CD14-positive monocyte (primary cell): ENCODE measurements around the gene TTLL7. TPM values are rescaled to one million over a fixed set of nuclear protein-coding genes. Genes with fewer than 3 reads are reported as not detected.

Experiments used
- DNase-seq, 3 donors: peaks; one replicate each; pipeline ENCODE4 v3.0.0-alpha.2; 2011 to 2022
- H2AFZ ChIP-seq: 2 replicates; pipeline ENCODE4 v1.6.0; 2012; ENCODE audit warnings: mild to moderate bottlenecking, low read depth, low read length, inconsistent platforms; ENCODE audit not compliant: insufficient read depth, poor library complexity, severe bottlenecking
- H3K27ac ChIP-seq, 2 donors: 1 replicate in 1 of 2; 2 replicates in 1 of 2; pipeline ENCODE4 v1.5.1; 2012 to 2013; ENCODE audit warnings: low read length in 2 of 2, control low read depth in 1 of 2, inconsistent platforms in 1 of 2, low read depth in 1 of 2, mild to moderate bottlenecking in 1 of 2
- H3K27me3 ChIP-seq, 2 donors: one replicate each; pipeline versions ENCODE4 v1.6.0 to v1.6.1; 2011 to 2013; ENCODE audit warnings: low read length in 2 of 2; ENCODE audit not compliant: control insufficient read depth in 2 of 2, insufficient read depth in 2 of 2
- H3K36me3 ChIP-seq, 2 donors: replicated peaks in 1 of 2; 1 replicate in 1 of 2; 2 replicates in 1 of 2; pipeline versions ENCODE4 v1.5.1 to v1.6.1; 2012 to 2013; ENCODE audit warnings: low read length in 2 of 2, control low read depth in 1 of 2, inconsistent platforms in 1 of 2, mild to moderate bottlenecking in 1 of 2; ENCODE audit not compliant: insufficient read depth in 2 of 2, control insufficient read depth in 1 of 2
- H3K4me1 ChIP-seq, 2 donors: 1 replicate in 1 of 2; 2 replicates in 1 of 2; pipeline versions ENCODE4 v1.5.1 to v1.6.1; 2012 to 2013; ENCODE audit warnings: low read length in 2 of 2, control low read depth in 1 of 2, inconsistent platforms in 1 of 2, mild to moderate bottlenecking in 1 of 2, moderate library complexity in 1 of 2; ENCODE audit not compliant: insufficient read depth in 2 of 2, control insufficient read depth in 1 of 2
- H3K4me2 ChIP-seq: replicated peaks from 2 replicates; pipeline ENCODE3; 2012; ENCODE audit warnings: low read length, moderate library complexity, mild to moderate bottlenecking; ENCODE audit not compliant: poor library complexity, severe bottlenecking; ENCODE audit errors: extremely low read depth
- H3K4me3 ChIP-seq, 3 experiments: fragments of 200-600 bp in 1 of 3; sonication (generic) in 1 of 3; replicated peaks in 1 of 3; 1 replicate in 2 of 3; 2 replicates in 1 of 3; pipeline ENCODE4 v1.5.1; 2011 to 2013; ENCODE audit warnings: low read length in 3 of 3, mild to moderate bottlenecking in 3 of 3, control low read depth in 2 of 3, low read depth in 2 of 3, inconsistent platforms in 1 of 3, moderate library complexity in 1 of 3
- H3K79me2 ChIP-seq: 2 replicates; pipeline ENCODE4 v1.6.0; 2012; ENCODE audit warnings: mild to moderate bottlenecking, control low read depth, inconsistent platforms, low read length, moderate library complexity; ENCODE audit not compliant: insufficient read depth
- H3K9ac ChIP-seq: 2 replicates; pipeline ENCODE4 v1.6.0; 2017; ENCODE audit warnings: low read length, mild to moderate bottlenecking; ENCODE audit not compliant: insufficient read depth, poor library complexity, severe bottlenecking
- H3K9me3 ChIP-seq, 2 donors: replicated peaks in 1 of 2; 1 replicate in 1 of 2; 2 replicates in 1 of 2; pipeline versions ENCODE4 v1.5.1 to v1.6.1; 2012 to 2013; ENCODE audit warnings: low read length in 2 of 2, control low read depth in 1 of 2; ENCODE audit not compliant: control insufficient read depth in 1 of 2, insufficient read depth in 1 of 2
- H4K20me1 ChIP-seq: 2 replicates; pipeline ENCODE4 v1.6.0; 2012; ENCODE audit warnings: mild to moderate bottlenecking, low read length, control low read depth, moderate library complexity; ENCODE audit not compliant: insufficient read depth
- H3K27ac Mint-ChIP-seq, 7 donors: one replicate each; pipeline ENCODE4 v1.8.0; 2020; ENCODE audit warnings: mild to moderate bottlenecking in 7 of 7, mixed read lengths in 7 of 7, moderate library complexity in 6 of 7, inconsistent platforms in 2 of 7
- H3K27me3 Mint-ChIP-seq, 3 donors: one replicate each; pipeline ENCODE4 v1.8.0; 2021 to 2022; ENCODE audit warnings: low read depth in 3 of 3, mild to moderate bottlenecking in 3 of 3, mixed read lengths in 3 of 3, moderate library complexity in 3 of 3, inconsistent platforms in 1 of 3
- H3K36me3 Mint-ChIP-seq, 2 donors: one replicate each; pipeline ENCODE4 v1.8.0; 2020; ENCODE audit warnings: mixed read lengths in 2 of 2, inconsistent platforms in 1 of 2, mild to moderate bottlenecking in 1 of 2
- H3K4me1 Mint-ChIP-seq: one replicate; pipeline ENCODE4 v1.8.0; 2020; ENCODE audit warnings: mild to moderate bottlenecking, mixed read lengths
- H3K4me3 Mint-ChIP-seq, 2 donors: one replicate each; pipeline ENCODE4 v1.8.0; 2020; ENCODE audit warnings: mild to moderate bottlenecking in 2 of 2, mixed read lengths in 2 of 2, moderate library complexity in 1 of 2
- H3K9me3 Mint-ChIP-seq, 7 donors: one replicate each; pipeline ENCODE4 v1.8.0; 2020 to 2022; ENCODE audit warnings: mixed read lengths in 7 of 7, mild to moderate bottlenecking in 6 of 7, moderate library complexity in 6 of 7, inconsistent platforms in 2 of 7
- WGBS: methylation state at CpG from one replicate; pipeline ENCODE4 v1.1.5; 2013; ENCODE audit warnings: missing lambda C conversion rate; ENCODE audit not compliant: insufficient coverage; 5-methylcytosine and 5-hydroxymethylcytosine counted together
- intact Hi-C, 2 donors: fragments of 100-400 bp; cut with micrococcal nuclease; formaldehyde crosslinking; loops; one replicate each; pipeline versions ENCODE4 v1.15.0 to v1.15.1; 2023
- polyA plus RNA-seq, 3 donors: library from polyadenylated mRNA; depleted of rRNA in 1 of 3; unstranded in 2 of 3; stranded (reverse) in 1 of 3; fragments of 300-500 nt in 2 of 3; fragments of >200 nt in 1 of 3; fragmentation: Illumina TruSeq in 2 of 3; gene quantifications; 1 replicate in 2 of 3; 2 replicates in 1 of 3; pipeline ENCODE4 v1.2.3, GENCODE V29; 2012 to 2021
- TF ChIP-seq, protein P1 (sequence below): fragments of 200-600 bp; IDR thresholded peaks from one replicate; pipeline ENCODE4 v1.8.0; 2022; ENCODE audit warnings: antibody characterized with exemption, mild to moderate bottlenecking

The TTLL7 gene
- polyA plus RNA-seq, 3 donors = 0.12 to 0.69 TPM; not detected in 1

DNA sequence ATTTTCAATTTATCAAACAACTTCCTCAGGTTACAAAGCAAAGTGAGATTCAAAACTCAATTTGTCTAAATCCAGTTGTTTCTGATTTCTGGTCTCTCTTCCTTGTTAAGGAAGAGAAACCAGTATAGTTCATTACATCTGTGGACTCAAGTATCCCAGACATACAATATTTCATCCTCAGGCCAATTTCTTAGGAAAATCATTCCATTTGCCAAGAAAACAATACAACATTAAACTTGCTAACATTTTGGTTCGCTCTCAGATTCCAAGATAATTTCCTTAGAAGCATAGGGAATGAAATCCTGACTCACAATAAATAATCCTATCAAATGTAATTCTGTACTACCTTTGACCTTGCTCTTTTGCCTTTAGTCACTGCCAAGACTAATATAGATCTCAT, 11.2 kb upstream of the TTLL7 start:
- no peak overlapping the region for H3K27ac ChIP-seq
- WGBS = 100% methylated on average over 1 of the region's 1 CpG
- H3K27me3 ChIP-seq = no peaks in the 10 kb centered on the region
- H3K9ac ChIP-seq = no peak overlapping the region
- Mint-ChIP-seq H3K9me3 (peaks cover 0 to 12% (median 4%) of the 10 kb centered on the region in 7 donors), H3K36me3 (no peaks in the 10 kb centered on the region), H3K4me3 (no peak overlapping the region), H3K27me3 (peaks cover 0 to 2% (median 0%) of the 10 kb centered on the region in 3 donors), H3K4me1 (no peaks in the 10 kb centered on the region), H3K27ac (no peak overlapping the region)
- no peak overlapping the region for H2AFZ ChIP-seq
- no peaks in the 10 kb centered on the region for H4K20me1 ChIP-seq
- H3K4me2 ChIP-seq = no peak overlapping the region
- TF ChIP-seq, protein P1, sequence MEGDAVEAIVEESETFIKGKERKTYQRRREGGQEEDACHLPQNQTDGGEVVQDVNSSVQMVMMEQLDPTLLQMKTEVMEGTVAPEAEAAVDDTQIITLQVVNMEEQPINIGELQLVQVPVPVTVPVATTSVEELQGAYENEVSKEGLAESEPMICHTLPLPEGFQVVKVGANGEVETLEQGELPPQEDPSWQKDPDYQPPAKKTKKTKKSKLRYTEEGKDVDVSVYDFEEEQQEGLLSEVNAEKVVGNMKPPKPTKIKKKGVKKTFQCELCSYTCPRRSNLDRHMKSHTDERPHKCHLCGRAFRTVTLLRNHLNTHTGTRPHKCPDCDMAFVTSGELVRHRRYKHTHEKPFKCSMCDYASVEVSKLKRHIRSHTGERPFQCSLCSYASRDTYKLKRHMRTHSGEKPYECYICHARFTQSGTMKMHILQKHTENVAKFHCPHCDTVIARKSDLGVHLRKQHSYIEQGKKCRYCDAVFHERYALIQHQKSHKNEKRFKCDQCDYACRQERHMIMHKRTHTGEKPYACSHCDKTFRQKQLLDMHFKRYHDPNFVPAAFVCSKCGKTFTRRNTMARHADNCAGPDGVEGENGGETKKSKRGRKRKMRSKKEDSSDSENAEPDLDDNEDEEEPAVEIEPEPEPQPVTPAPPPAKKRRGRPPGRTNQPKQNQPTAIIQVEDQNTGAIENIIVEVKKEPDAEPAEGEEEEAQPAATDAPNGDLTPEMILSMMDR = no peak
- H3K9me3 ChIP-seq = peaks cover 0 to 3% of the 10 kb centered on the region in 2 donors
- no peak for DNase-seq
- H3K79me2 ChIP-seq = no peaks in the 10 kb centered on the region
- H3K4me1 ChIP-seq = no peaks in the 10 kb centered on the region
- no peak overlapping the region for H3K4me3 ChIP-seq
- intact Hi-C loops = no loop called here
- no peaks in the 10 kb centered on the region for H3K36me3 ChIP-seq

DNA sequence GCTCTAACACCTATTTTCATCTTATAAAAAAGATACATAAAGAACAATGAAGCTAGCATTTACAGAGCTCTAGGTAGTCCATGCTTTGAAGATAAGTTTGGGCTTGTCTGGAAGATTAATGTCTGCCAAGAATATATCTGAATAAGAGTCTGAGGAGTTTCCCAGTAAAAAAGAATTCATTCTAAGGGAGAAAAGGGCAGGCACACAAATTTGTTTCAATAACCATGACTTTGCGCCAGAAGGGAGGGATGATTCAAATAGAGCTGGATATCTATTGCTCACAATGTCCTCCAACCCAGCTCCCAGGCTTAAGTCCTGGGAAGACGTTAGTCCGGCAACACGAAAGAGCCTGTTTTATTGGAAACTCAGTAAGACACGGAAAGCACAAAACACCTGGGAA, 9.7 kb upstream of the TTLL7 start:
- Histone ChIP-seq H3K36me3 (no peaks in the 10 kb centered on the region), H3K9me3 (peaks cover 0 to 3% of the 10 kb centered on the region in 2 donors), H3K27ac (no peak overlapping the region), H3K27me3 (no peaks in the 10 kb centered on the region), H3K4me2 (no peak overlapping the region), H3K79me2 (no peaks in the 10 kb centered on the region), H3K4me1 (no peaks in the 10 kb centered on the region), H3K9ac (no peak overlapping the region), H2AFZ (no peak overlapping the region), H3K4me3 (no peak overlapping the region), H4K20me1 (no peaks in the 10 kb centered on the region)
- Mint-ChIP-seq H3K27ac (no peak overlapping the region), H3K36me3 (no peaks in the 10 kb centered on the region), H3K27me3 (peaks cover 0 to 2% (median 0%) of the 10 kb centered on the region in 3 donors), H3K4me3 (no peak overlapping the region), H3K9me3 (peaks cover 0 to 12% (median 4%) of the 10 kb centered on the region in 7 donors), H3K4me1 (no peaks in the 10 kb centered on the region)
- no peak for DNase-seq
- WGBS = no CpG with 5 or more reads among the region's 5 CpGs
- intact Hi-C loops = no loop called here
- TF ChIP-seq, protein P1 = no peak
